Measurements from ENCODE around the gene SUSD1.
"Not testable (repeated sequence)": the region's sequence is repeated elsewhere in the genome, so short reads cannot be mapped to it uniquely, and the experiment has no call there.

Gene SUSD1

GRCh38 chr9:112145886-112146285, 29.2 kb downstream of the SUSD1 start:
- no peak for DNase-seq (ENCODE audit: low read depth, low spot score)
- Histone ChIP-seq H3K27ac (no peak overlapping the region), H3K36me3 (ENCODE audit: insufficient read depth, low read length) (no peaks in the 10 kb centered on the region), H3K9ac (ENCODE audit: insufficient read length) (no peak overlapping the region), H3K9me3 (ENCODE audit: low read depth, low read length) (no peaks in the 10 kb centered on the region), H3K4me3 (no peak overlapping the region)
- TF ChIP-seq FOXP2 (optimal IDR thresholded peaks at IDR 0.05; ENCODE audit: control extremely low read depth, extremely low read length, insufficient read depth) (no peak), EZH2 (IDR thresholded peaks at IDR 0.05) (no peak), POLR2AphosphoS5 (IDR thresholded peaks at IDR 0.05; ENCODE audit: borderline replicate concordance, low read depth, low read length) (no peak)

GRCh38 chr9:112144807-112145206, 30.3 kb downstream of the SUSD1 start:
- Histone ChIP-seq H3K4me3 (no peak overlapping the region), H3K36me3 (ENCODE audit: insufficient read depth, low read length) (no peaks in the 10 kb centered on the region)

GRCh38 chr9:112142420-112142819, 32.7 kb downstream of the SUSD1 start:
- Histone ChIP-seq H3K9ac (ENCODE audit: insufficient read length) (no peak overlapping the region), H3K36me3 (ENCODE audit: insufficient read depth, low read length) (no peaks in the 10 kb centered on the region), H3K4me3 (no peak overlapping the region), H3K9me3 (ENCODE audit: low read depth, low read length) (no peaks in the 10 kb centered on the region), H3K27ac (no peak overlapping the region)
- TF ChIP-seq EZH2 (IDR thresholded peaks at IDR 0.05), result no peak
- no peak for TF ChIP-seq FOXP2 (optimal IDR thresholded peaks at IDR 0.05; ENCODE audit: control extremely low read depth, extremely low read length, insufficient read depth)
- TF ChIP-seq POLR2AphosphoS5 (IDR thresholded peaks at IDR 0.05; ENCODE audit: borderline replicate concordance, low read depth, low read length), result no peak
- no peak for DNase-seq (ENCODE audit: low read depth, low spot score)

More at GRCh38 chr9:112144807-112145206, 30.3 kb downstream of the SUSD1 start:
- Histone ChIP-seq H3K27ac (no peak overlapping the region), H3K9me3 (ENCODE audit: low read depth, low read length) (no peaks in the 10 kb centered on the region), H3K9ac (ENCODE audit: insufficient read length) (no peak overlapping the region)
- DNase-seq (ENCODE audit: low read depth, low spot score), result no peak
- TF ChIP-seq FOXP2 (optimal IDR thresholded peaks at IDR 0.05; ENCODE audit: control extremely low read depth, extremely low read length, insufficient read depth), result no peak
- no peak for TF ChIP-seq POLR2AphosphoS5 (IDR thresholded peaks at IDR 0.05; ENCODE audit: borderline replicate concordance, low read depth, low read length)
- no peak for TF ChIP-seq EZH2 (IDR thresholded peaks at IDR 0.05)

GRCh38 chr9:112140936-112141335, 34.2 kb downstream of the SUSD1 start:
- Histone ChIP-seq H3K36me3 (ENCODE audit: insufficient read depth, low read length) (no peaks in the 10 kb centered on the region), H3K27ac (no peak overlapping the region), H3K9me3 (ENCODE audit: low read depth, low read length) (no peaks in the 10 kb centered on the region), H3K9ac (ENCODE audit: insufficient read length) (no peak overlapping the region), H3K4me3 (no peak overlapping the region)
- no peak for DNase-seq (ENCODE audit: low read depth, low spot score)
- TF ChIP-seq POLR2AphosphoS5 (IDR thresholded peaks at IDR 0.05; ENCODE audit: borderline replicate concordance, low read depth, low read length) (no peak), EZH2 (IDR thresholded peaks at IDR 0.05) (no peak), FOXP2 (optimal IDR thresholded peaks at IDR 0.05; ENCODE audit: control extremely low read depth, extremely low read length, insufficient read depth) (no peak)

GRCh38 chr9:112137066-112137465, 38.0 kb downstream of the SUSD1 start:
- no peak for DNase-seq (ENCODE audit: low read depth, low spot score)
- TF ChIP-seq FOXP2 (optimal IDR thresholded peaks at IDR 0.05; ENCODE audit: control extremely low read depth, extremely low read length, insufficient read depth) (no peak), EZH2 (IDR thresholded peaks at IDR 0.05) (no peak), POLR2AphosphoS5 (IDR thresholded peaks at IDR 0.05; ENCODE audit: borderline replicate concordance, low read depth, low read length) (no peak)
- Histone ChIP-seq H3K36me3 (ENCODE audit: insufficient read depth, low read length) (peaks cover 4% of the 10 kb centered on the region; the same call in 1 of the 2 replicates), H3K9ac (ENCODE audit: insufficient read length) (no peak overlapping the region), H3K4me3 (no peak overlapping the region), H3K9me3 (ENCODE audit: low read depth, low read length) (no peaks in the 10 kb centered on the region), H3K27ac (no peak overlapping the region)

- no peak for DNase-seq (ENCODE audit: low read depth, low spot score)
- H3K4me3 ChIP-seq, result no peak overlapping the region
- H3K36me3 ChIP-seq (ENCODE audit: insufficient read depth, low read length), result peaks cover 4% of the 10 kb centered on the region; the same call in 1 of the 2 replicates
- no peak overlapping the region for H3K9ac ChIP-seq (ENCODE audit: insufficient read length)
- H3K9me3 ChIP-seq (ENCODE audit: low read depth, low read length), result no peaks in the 10 kb centered on the region
- no peak for TF ChIP-seq EZH2 (IDR thresholded peaks at IDR 0.05)
- no peak for TF ChIP-seq FOXP2 (optimal IDR thresholded peaks at IDR 0.05; ENCODE audit: control extremely low read depth, extremely low read length, insufficient read depth)
- TF ChIP-seq POLR2AphosphoS5 (IDR thresholded peaks at IDR 0.05; ENCODE audit: borderline replicate concordance, low read depth, low read length), result no peak
- no peak overlapping the region for H3K27ac ChIP-seq
Observed at GRCh38 chr9:112135706-112136105, 39.4 kb downstream of the SUSD1 start.

- not testable (repeated sequence) for H3K9ac ChIP-seq (ENCODE audit: insufficient read length); H3K36me3 ChIP-seq (ENCODE audit: insufficient read depth, low read length); DNase-seq (ENCODE audit: low read depth, low spot score); H3K9me3 ChIP-seq (ENCODE audit: low read depth, low read length); H3K4me3 ChIP-seq; H3K27ac ChIP-seq
Observed at GRCh38 chr9:112133806-112134205, 41.3 kb downstream of the SUSD1 start.

- Histone ChIP-seq H3K4me3 (no peak overlapping the region), H3K9ac (ENCODE audit: insufficient read length) (no peak overlapping the region), H3K27ac (no peak overlapping the region), H3K9me3 (ENCODE audit: low read depth, low read length) (no peaks in the 10 kb centered on the region), H3K36me3 (ENCODE audit: insufficient read depth, low read length) (peaks cover 4% of the 10 kb centered on the region; the same call in 1 of the 2 replicates)
- no peak for DNase-seq (ENCODE audit: low read depth, low spot score)
- TF ChIP-seq EZH2 (IDR thresholded peaks at IDR 0.05), result no peak
- TF ChIP-seq POLR2AphosphoS5 (IDR thresholded peaks at IDR 0.05; ENCODE audit: borderline replicate concordance, low read depth, low read length), result no peak
- TF ChIP-seq FOXP2 (optimal IDR thresholded peaks at IDR 0.05; ENCODE audit: control extremely low read depth, extremely low read length, insufficient read depth), result no peak
Observed at GRCh38 chr9:112132356-112132755, 42.7 kb downstream of the SUSD1 start.

GRCh38 chr9:112130997-112131396, 44.1 kb downstream of the SUSD1 start:
- Histone ChIP-seq H3K36me3 (ENCODE audit: insufficient read depth, low read length) (peaks cover 4% of the 10 kb centered on the region; the same call in 1 of the 2 replicates), H3K9me3 (ENCODE audit: low read depth, low read length) (no peaks in the 10 kb centered on the region), H3K4me3 (no peak overlapping the region), H3K27ac (no peak overlapping the region), H3K9ac (ENCODE audit: insufficient read length) (no peak overlapping the region)
- TF ChIP-seq EZH2 (IDR thresholded peaks at IDR 0.05) (no peak), FOXP2 (optimal IDR thresholded peaks at IDR 0.05; ENCODE audit: control extremely low read depth, extremely low read length, insufficient read depth) (no peak), POLR2AphosphoS5 (IDR thresholded peaks at IDR 0.05; ENCODE audit: borderline replicate concordance, low read depth, low read length) (no peak)
- no peak for DNase-seq (ENCODE audit: low read depth, low spot score)
